CD4-positive, alpha-beta T cell treated with Interferon alpha-2 for 1 hour (primary cell): Measurements from ENCODE around the gene RUFY2.
"Not testable (repeated sequence)": the region's sequence is repeated elsewhere in the genome, so short reads cannot be mapped to it uniquely, and the experiment has no call there.

ENCODE experiments used
- DNase-seq, 2 donors: peaks; one replicate each; pipeline ENCODE4 v3.0.0-alpha.2; 2020 to 2022

The RUFY2 gene

GRCh38 chr10:68406815-68407548 lies at the start of gene RUFY2:
Gene RUFY2 (minus strand): TSS chr10:68407277. CDS start chr10:68407189, 88 bp downstream.
- DNase-seq = peak; percentile 76 to 83

GRCh38 chr10:68449698-68450097 lies 42.6 kb upstream of the RUFY2 start:
- not testable (repeated sequence) for DNase-seq

GRCh38 chr10:68446179-68446578 lies 39.1 kb upstream of the RUFY2 start:
- no peak for DNase-seq

- DNase-seq = no peak
Observed at GRCh38 chr10:68442971-68443370, 35.9 kb upstream of the RUFY2 start.

- DNase-seq = no peak
Observed at GRCh38 chr10:68440898-68441297, 33.8 kb upstream of the RUFY2 start.

GRCh38 chr10:68435803-68436202 lies 28.7 kb upstream of the RUFY2 start:
- DNase-seq = no peak

- DNase-seq = no peak
Observed at GRCh38 chr10:68434657-68435056, 27.6 kb upstream of the RUFY2 start.

- DNase-seq = no peak
Observed at GRCh38 chr10:68428396-68429104, 21.5 kb upstream of the RUFY2 start.

- no peak for DNase-seq
Observed at GRCh38 chr10:68424454-68425014, 17.5 kb upstream of the RUFY2 start.

- DNase-seq = peak in 1 of 2 donors; percentile 25
Observed at GRCh38 chr10:68423522-68423921, 16.4 kb upstream of the RUFY2 start.

- no peak for DNase-seq
Observed at GRCh38 chr10:68419376-68419775, 12.3 kb upstream of the RUFY2 start.

- no peak for DNase-seq
Observed at GRCh38 chr10:68408898-68409518, 1.9 kb upstream of the RUFY2 start.

GRCh38 chr10:68406111-68406814 lies 814 bp downstream of the RUFY2 start:
- peak in 1 of 2 donors; percentile 1 for DNase-seq

- DNase-seq = no peak
Observed at GRCh38 chr10:68403701-68404100, 3.4 kb downstream of the RUFY2 start.

GRCh38 chr10:68402276-68402675 lies 4.8 kb downstream of the RUFY2 start:
- DNase-seq = no peak

GRCh38 chr10:68397005-68397404 lies 10.1 kb downstream of the RUFY2 start:
- DNase-seq = no peak

- no peak for DNase-seq
Observed at GRCh38 chr10:68385740-68386139, 21.3 kb downstream of the RUFY2 start.

GRCh38 chr10:68371604-68372003 lies 35.5 kb downstream of the RUFY2 start:
- DNase-seq = no peak

- no peak for DNase-seq
Observed at GRCh38 chr10:68367121-68367520, 40.0 kb downstream of the RUFY2 start.

- DNase-seq = no peak
Observed at GRCh38 chr10:68366600-68366999, 40.5 kb downstream of the RUFY2 start.

- no peak for DNase-seq
Observed at GRCh38 chr10:68365611-68366010, 41.5 kb downstream of the RUFY2 start.

GRCh38 chr10:68364101-68364886 lies 42.8 kb downstream of the RUFY2 start:
- no peak for DNase-seq
